Esophagus muscularis mucosa (tissue), 4 donors: Measurements from ENCODE around the gene SH3RF3.

Experiments used
- EP300 ChIP-seq: sonication (generic); formaldehyde crosslinking; IDR thresholded peaks from one replicate; pipeline ENCODE4 v1.6.1; 2017; ENCODE audit warnings: antibody characterized with exemption
- POLR2AphosphoS5 ChIP-seq, 2 donors: sonication (generic); formaldehyde crosslinking; IDR thresholded peaks; one replicate each; pipeline ENCODE4 v1.6.1; 2017; ENCODE audit warnings: antibody characterized with exemption in 2 of 2
- TF ChIP-seq, protein P1 (sequence below), 3 experiments: fragments of 200-600 bp in 2 of 3; fragments of 450-650 bp in 1 of 3; sonication (generic) in 2 of 3; IDR thresholded peaks; one replicate each; pipeline ENCODE4 v1.5.1; 2017 to 2019; ENCODE audit warnings: antibody characterized with exemption in 3 of 3, mild to moderate bottlenecking in 2 of 3, moderate library complexity in 1 of 3

DNA sequence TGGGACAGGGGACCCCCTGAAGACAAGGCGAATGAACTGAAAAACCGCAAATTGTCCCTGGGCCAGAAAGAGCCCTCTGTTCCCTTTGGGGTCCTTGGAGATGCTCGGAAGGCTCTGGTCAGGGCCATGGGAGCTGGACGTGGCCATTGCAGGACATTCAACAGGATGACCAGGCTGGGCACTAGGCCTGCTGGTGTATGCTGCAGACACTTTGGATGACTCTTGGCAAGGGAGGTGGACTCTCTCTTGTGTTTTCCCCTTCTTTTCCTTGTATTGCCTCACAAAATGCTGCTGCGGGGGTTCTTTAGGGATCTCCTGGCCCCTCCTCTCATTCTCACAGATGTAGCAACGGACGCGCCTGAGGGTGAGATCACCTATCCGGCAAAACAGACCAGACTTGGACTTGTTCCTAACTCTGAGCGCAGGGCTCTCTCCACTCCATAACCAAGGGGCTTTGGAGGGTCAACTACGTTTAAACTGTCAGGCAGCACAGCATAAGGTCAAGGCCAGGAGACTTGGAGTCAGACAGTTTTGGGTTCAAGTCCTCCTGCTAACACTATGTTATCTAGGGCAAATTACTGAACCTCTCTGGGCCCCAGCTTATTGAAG lies 41.8 kb upstream of the SH3RF3 start:
- TF ChIP-seq POLR2AphosphoS5 (IDR thresholded peaks at IDR 0.05) (no peak), EP300 (no peak)
- TF ChIP-seq, protein P1, sequence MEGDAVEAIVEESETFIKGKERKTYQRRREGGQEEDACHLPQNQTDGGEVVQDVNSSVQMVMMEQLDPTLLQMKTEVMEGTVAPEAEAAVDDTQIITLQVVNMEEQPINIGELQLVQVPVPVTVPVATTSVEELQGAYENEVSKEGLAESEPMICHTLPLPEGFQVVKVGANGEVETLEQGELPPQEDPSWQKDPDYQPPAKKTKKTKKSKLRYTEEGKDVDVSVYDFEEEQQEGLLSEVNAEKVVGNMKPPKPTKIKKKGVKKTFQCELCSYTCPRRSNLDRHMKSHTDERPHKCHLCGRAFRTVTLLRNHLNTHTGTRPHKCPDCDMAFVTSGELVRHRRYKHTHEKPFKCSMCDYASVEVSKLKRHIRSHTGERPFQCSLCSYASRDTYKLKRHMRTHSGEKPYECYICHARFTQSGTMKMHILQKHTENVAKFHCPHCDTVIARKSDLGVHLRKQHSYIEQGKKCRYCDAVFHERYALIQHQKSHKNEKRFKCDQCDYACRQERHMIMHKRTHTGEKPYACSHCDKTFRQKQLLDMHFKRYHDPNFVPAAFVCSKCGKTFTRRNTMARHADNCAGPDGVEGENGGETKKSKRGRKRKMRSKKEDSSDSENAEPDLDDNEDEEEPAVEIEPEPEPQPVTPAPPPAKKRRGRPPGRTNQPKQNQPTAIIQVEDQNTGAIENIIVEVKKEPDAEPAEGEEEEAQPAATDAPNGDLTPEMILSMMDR (IDR thresholded peaks at IDR 0.05), result no peak
